GM23338 (cell line): ENCODE data around the gene PFKFB1. TPM values are rescaled to one million over a fixed set of nuclear protein-coding genes. Genes with fewer than 3 reads are reported as not detected.

Experiments
- EZH2 ChIP-seq: fragments of 200-600 bp; sonication (generic); IDR thresholded peaks from one replicate; pipeline ENCODE4 v1.8.0; 2017; ENCODE audit warnings: antibody characterized with exemption, mild to moderate bottlenecking, low read depth; ENCODE audit not compliant: unreplicated experiment
- JUNB ChIP-seq: IDR thresholded peaks from one replicate; pipeline ENCODE4 v1.6.1; 2016; ENCODE audit warnings: antibody characterized with exemption; ENCODE audit not compliant: unreplicated experiment
- POLR2AphosphoS5 ChIP-seq: IDR thresholded peaks from 2 replicates; pipeline ENCODE4 v1.6.1; 2016; ENCODE audit warnings: antibody characterized with exemption, low read depth
- REST ChIP-seq: IDR thresholded peaks from one replicate; pipeline ENCODE4 v1.6.1; 2018; ENCODE audit warnings: antibody characterized with exemption; ENCODE audit not compliant: unreplicated experiment
- ZNF114 ChIP-seq: fragments of 250-450 bp; sonication (Bioruptor Pico); IDR thresholded peaks from 2 replicates; pipeline ENCODE4 v1.5.0; 2020; ENCODE audit warnings: mild to moderate bottlenecking, moderate library complexity
- ZNF331 ChIP-seq: fragments of 250-450 bp; sonication (Bioruptor Pico); IDR thresholded peaks from 2 replicates; pipeline ENCODE4 v1.5.0; 2020; ENCODE audit warnings: low read depth, mild to moderate bottlenecking, moderate library complexity
- ZNF462 ChIP-seq: fragments of 250-450 bp; sonication (Bioruptor Pico); IDR thresholded peaks from 2 replicates; pipeline ENCODE4 v1.5.0; 2020; ENCODE audit warnings: mild to moderate bottlenecking, moderate library complexity
- polyA plus RNA-seq: library from polyadenylated mRNA; unstranded; fragments of >200 nt; fragmentation: Nextera tagmentation; extraction: Ambion mirVana; gene quantifications from 2 replicates; pipeline ENCODE4 v1.2.1, GENCODE V29; 2016
- total RNA-seq: library from RNA; depleted of rRNA; stranded (reverse); fragments of >200 nt; shearing (Covaris generic); gene quantifications from 2 replicates; pipeline ENCODE4 v1.2.3, GENCODE V29; 2014
- TF ChIP-seq, protein P1 (sequence below), 2 experiments: fragments of 200-600 bp in 1 of 2; sonication (generic) in 1 of 2; conservative IDR thresholded peaks; 2 replicates each; pipeline versions ENCODE4 v1.5.1 to v1.6.1; 2016 to 2017; ENCODE audit warnings: antibody characterized with exemption in 2 of 2, low read depth in 2 of 2, mild to moderate bottlenecking in 2 of 2, moderate library complexity in 1 of 2
- TF ChIP-seq, protein P2 (sequence below): IDR thresholded peaks from 2 replicates; pipeline ENCODE4 v1.6.1; 2016; ENCODE audit warnings: antibody characterized with exemption

The PFKFB1 gene
- total and polyA plus RNA-seq, 2 experiments from 2014 or later: not detected

DNA sequence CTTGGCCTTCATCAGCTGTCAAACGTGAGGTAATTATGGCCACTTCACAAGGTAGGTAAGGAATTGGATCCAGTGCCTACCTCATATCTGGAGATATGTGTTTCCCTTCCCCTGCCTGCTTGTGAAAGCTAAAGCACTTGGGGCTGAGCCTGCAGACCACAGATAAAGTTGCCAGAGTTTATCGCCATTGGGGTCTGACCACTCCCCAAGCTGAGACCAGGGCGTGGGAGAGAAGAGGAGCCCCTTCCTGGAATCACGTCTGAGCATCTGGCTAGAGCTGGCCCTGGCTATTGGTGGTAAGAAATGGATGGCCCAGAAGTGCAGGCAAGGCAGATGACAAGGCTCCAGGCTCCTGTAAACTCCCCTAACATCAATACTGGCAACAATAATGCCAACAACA, 34.1 kb upstream of the PFKFB1 start (continued):
- TF ChIP-seq ZNF462 (CRISPR knock-in tag) (no peak), REST (no peak), EZH2 (no peak), ZNF331 (CRISPR knock-in tag) (no peak), JUNB (no peak), ZNF114 (CRISPR knock-in tag) (no peak), POLR2AphosphoS5 (no peak)
- TF ChIP-seq, protein P1, sequence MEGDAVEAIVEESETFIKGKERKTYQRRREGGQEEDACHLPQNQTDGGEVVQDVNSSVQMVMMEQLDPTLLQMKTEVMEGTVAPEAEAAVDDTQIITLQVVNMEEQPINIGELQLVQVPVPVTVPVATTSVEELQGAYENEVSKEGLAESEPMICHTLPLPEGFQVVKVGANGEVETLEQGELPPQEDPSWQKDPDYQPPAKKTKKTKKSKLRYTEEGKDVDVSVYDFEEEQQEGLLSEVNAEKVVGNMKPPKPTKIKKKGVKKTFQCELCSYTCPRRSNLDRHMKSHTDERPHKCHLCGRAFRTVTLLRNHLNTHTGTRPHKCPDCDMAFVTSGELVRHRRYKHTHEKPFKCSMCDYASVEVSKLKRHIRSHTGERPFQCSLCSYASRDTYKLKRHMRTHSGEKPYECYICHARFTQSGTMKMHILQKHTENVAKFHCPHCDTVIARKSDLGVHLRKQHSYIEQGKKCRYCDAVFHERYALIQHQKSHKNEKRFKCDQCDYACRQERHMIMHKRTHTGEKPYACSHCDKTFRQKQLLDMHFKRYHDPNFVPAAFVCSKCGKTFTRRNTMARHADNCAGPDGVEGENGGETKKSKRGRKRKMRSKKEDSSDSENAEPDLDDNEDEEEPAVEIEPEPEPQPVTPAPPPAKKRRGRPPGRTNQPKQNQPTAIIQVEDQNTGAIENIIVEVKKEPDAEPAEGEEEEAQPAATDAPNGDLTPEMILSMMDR (conservative IDR thresholded peaks at IDR 0.05; ENCODE audit: low read depth in 2 of 2): no peak
- TF ChIP-seq, protein P2, sequence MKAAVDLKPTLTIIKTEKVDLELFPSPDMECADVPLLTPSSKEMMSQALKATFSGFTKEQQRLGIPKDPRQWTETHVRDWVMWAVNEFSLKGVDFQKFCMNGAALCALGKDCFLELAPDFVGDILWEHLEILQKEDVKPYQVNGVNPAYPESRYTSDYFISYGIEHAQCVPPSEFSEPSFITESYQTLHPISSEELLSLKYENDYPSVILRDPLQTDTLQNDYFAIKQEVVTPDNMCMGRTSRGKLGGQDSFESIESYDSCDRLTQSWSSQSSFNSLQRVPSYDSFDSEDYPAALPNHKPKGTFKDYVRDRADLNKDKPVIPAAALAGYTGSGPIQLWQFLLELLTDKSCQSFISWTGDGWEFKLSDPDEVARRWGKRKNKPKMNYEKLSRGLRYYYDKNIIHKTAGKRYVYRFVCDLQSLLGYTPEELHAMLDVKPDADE: no peak
